ENCODE measurements around the gene NUP98. TPM values are rescaled to one million over a fixed set of nuclear protein-coding genes. Genes with fewer than 3 reads are reported as not detected.
A peak's percentile ranks its signal among the peaks of the same experiment; 100 is the strongest.

Gene NUP98
- total and polyA plus RNA-seq, 2 experiments from 2014 or later, result 20.4 to 110 TPM

GRCh38 chr11:3831378-3832239, 34.3 kb upstream of the NUP98 start:
- H3K9me3 ChIP-seq (ENCODE audit: low read depth), result no peaks in the 10 kb centered on the region
- H3K27ac ChIP-seq, result peak overlapping the region; percentile 40
- no peak for TF ChIP-seq CTCF (IDR thresholded peaks at IDR 0.05; ENCODE audit: low read depth, low read length)
- H3K27me3 ChIP-seq, result no peaks in the 10 kb centered on the region
- H3K4me1 ChIP-seq (ENCODE audit: low read depth), result peaks cover 13% of the 10 kb centered on the region
- no peak overlapping the region for H3K4me3 ChIP-seq
- peak in 1 of 2 donors; percentile 82 for DNase-seq (ENCODE audit: low read depth in 1 of 2, low spot score in 1 of 2)
- H3K36me3 ChIP-seq, result peaks cover 5% of the 10 kb centered on the region

GRCh38 chr11:3830730-3831129, 33.4 kb upstream of the NUP98 start:
- Histone ChIP-seq H3K27me3 (no peaks in the 10 kb centered on the region), H3K27ac (no peak overlapping the region), H3K36me3 (peaks cover 5% of the 10 kb centered on the region), H3K9me3 (ENCODE audit: low read depth) (no peaks in the 10 kb centered on the region), H3K4me3 (no peak overlapping the region), H3K4me1 (ENCODE audit: low read depth) (peaks cover 13% of the 10 kb centered on the region)
- TF ChIP-seq CTCF (IDR thresholded peaks at IDR 0.05; ENCODE audit: low read depth, low read length), result no peak
- DNase-seq (ENCODE audit: low read depth in 1 of 2, low spot score in 1 of 2), result no peak

- Histone ChIP-seq H3K4me1 (ENCODE audit: low read depth) (peaks cover 13% of the 10 kb centered on the region), H3K36me3 (peaks cover 5% of the 10 kb centered on the region), H3K27ac (no peak overlapping the region), H3K4me3 (no peak overlapping the region), H3K9me3 (ENCODE audit: low read depth) (no peaks in the 10 kb centered on the region), H3K27me3 (no peaks in the 10 kb centered on the region)
- TF ChIP-seq CTCF (IDR thresholded peaks at IDR 0.05; ENCODE audit: low read depth, low read length), result no peak
- DNase-seq (ENCODE audit: low read depth in 1 of 2, low spot score in 1 of 2), result no peak
These were observed 32.7 kb upstream of the NUP98 start for GRCh38 chr11:3830088-3830487.

- H3K9me3 ChIP-seq (ENCODE audit: low read depth), result no peaks in the 10 kb centered on the region
- no peak overlapping the region for H3K27ac ChIP-seq
- TF ChIP-seq CTCF (IDR thresholded peaks at IDR 0.05; ENCODE audit: low read depth, low read length), result no peak
- peaks cover 13% of the 10 kb centered on the region for H3K4me1 ChIP-seq (ENCODE audit: low read depth)
- H3K4me3 ChIP-seq, result no peak overlapping the region
- peaks cover 5% of the 10 kb centered on the region for H3K36me3 ChIP-seq
- DNase-seq (ENCODE audit: low read depth in 1 of 2, low spot score in 1 of 2), result no peak
- H3K27me3 ChIP-seq, result no peaks in the 10 kb centered on the region
These were observed 30.3 kb upstream of the NUP98 start for GRCh38 chr11:3827434-3828186.

- no peak overlapping the region for H3K4me3 ChIP-seq
- H3K9me3 ChIP-seq (ENCODE audit: low read depth), result no peaks in the 10 kb centered on the region
- no peak overlapping the region for H3K27ac ChIP-seq
- no peak for TF ChIP-seq CTCF (IDR thresholded peaks at IDR 0.05; ENCODE audit: low read depth, low read length)
- DNase-seq (ENCODE audit: low read depth in 1 of 2, low spot score in 1 of 2), result no peak
- peaks cover 5% of the 10 kb centered on the region for H3K36me3 ChIP-seq
- peaks cover 4% of the 10 kb centered on the region for H3K4me1 ChIP-seq (ENCODE audit: low read depth)
- no peaks in the 10 kb centered on the region for H3K27me3 ChIP-seq
These were observed 29.4 kb upstream of the NUP98 start for GRCh38 chr11:3826721-3827120.

All from cardiac muscle cell (in vitro differentiated cells and primary cell).